Measurements from ENCODE around the gene TSFM.
"Not testable (repeated sequence)": the region's sequence is repeated elsewhere in the genome, so short reads cannot be mapped to it uniquely, and the experiment has no call there.

The TSFM gene

DNA sequence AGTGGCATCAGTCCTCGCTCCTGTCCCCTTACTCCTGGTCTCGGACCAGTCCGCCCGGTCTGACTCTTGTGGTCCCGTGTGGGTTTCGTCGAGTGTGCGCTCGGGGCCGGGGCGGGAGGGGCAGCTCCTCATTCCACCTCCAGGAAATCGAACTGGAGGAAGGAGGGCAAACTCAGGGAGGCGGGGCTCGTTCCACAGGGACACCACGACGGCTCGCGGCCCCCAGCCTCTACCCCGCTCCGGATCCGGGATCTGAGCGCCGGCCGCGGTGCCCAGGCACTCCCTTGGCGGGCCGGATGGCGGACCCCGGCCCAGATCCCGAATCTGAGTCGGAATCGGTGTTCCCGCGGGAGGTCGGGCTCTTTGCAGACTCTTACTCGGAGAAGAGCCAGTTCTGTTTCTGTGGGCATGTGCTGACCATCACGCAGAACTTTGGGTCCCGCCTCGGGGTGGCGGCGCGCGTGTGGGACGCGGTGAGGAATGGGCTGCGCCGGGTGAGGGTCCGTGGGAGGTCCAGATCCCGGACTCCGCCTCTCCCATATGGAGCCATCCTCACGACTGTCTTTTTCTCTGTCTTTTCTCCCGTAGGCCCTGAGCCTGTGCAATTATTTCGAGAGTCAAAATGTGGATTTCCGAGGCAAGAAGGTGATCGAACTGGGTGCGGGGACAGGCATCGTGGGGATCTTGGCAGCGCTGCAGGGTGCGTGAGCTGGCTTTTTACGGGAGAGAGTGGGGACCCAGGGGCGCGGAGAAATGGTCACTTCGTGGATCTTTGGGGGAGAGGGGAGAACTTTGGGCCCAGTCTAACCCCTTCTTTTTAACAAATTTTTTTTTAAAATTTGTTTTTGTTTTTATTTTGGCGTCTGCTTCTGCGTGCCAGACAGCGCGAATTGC is 9.9 kb upstream of the TSFM start, which contains the start of gene EEF1AKMT3:
Gene EEF1AKMT3, plus strand, starts transcription at position 186 of the 894 bp plus-strand sequence. Its CDS starts 111 bp downstream, at position 297.
- peak within 1 kb of the TSS; percentile 97 for H3K4me2 ChIP-seq (ENCODE audit: low read depth, low read length, poor library complexity, severe bottlenecking)
- peak within 1 kb of the TSS; percentile 25 for H3K27ac ChIP-seq (ENCODE audit: low read depth, low read length)
- H3K27me3 ChIP-seq (ENCODE audit: low read length): no peaks in the 10 kb centered on the region
- H4K20me1 ChIP-seq (ENCODE audit: low read depth, low read length): no peaks in the 10 kb centered on the region
- H3K36me3 ChIP-seq (ENCODE audit: low read length): no peaks in the 10 kb centered on the region
- no peaks in the 10 kb centered on the region for H3K9me3 ChIP-seq (ENCODE audit: insufficient read depth, low read length)
- 0 out of 2 replicates have a peak, but pooled peaks cover 5% of the 10 kb centered on the region for H3F3A ChIP-seq (ENCODE audit: insufficient read depth)
- H3K4me3 ChIP-seq (ENCODE audit: insufficient read depth, low read length, poor library complexity, severe bottlenecking): peak within 1 kb of the TSS; percentile 84
- TF ChIP-seq CTCF (IDR thresholded peaks at IDR 0.05; ENCODE audit: insufficient read depth, low read length, poor library complexity, severe bottlenecking) (no peak), EZH2phosphoT487 (conservative IDR thresholded peaks at IDR 0.05; ENCODE audit: low read length) (no peak)
- H3K9me2 ChIP-seq (replicated peaks; ENCODE audit: insufficient read depth, low read length): no peaks in the 10 kb centered on the region
- H2AFZ ChIP-seq (ENCODE audit: low read depth, low read length, severe bottlenecking): peak within 1 kb of the TSS; percentile 71
- H3K9ac ChIP-seq (ENCODE audit: low read length): peak within 1 kb of the TSS; percentile 70
- no peaks in the 10 kb centered on the region for H3K79me2 ChIP-seq (ENCODE audit: insufficient read depth, low read length)

GRCh38 chr12:57774634-57775033 is 8.0 kb upstream of the TSFM start:
- not testable (repeated sequence) for H3K27me3 ChIP-seq (ENCODE audit: low read length); H3K9me3 ChIP-seq (ENCODE audit: insufficient read depth, low read length); H3F3A ChIP-seq (ENCODE audit: insufficient read depth); H3K4me3 ChIP-seq (ENCODE audit: insufficient read depth, low read length, poor library complexity, severe bottlenecking); H3K27ac ChIP-seq (ENCODE audit: low read depth, low read length); H4K20me1 ChIP-seq (ENCODE audit: low read depth, low read length); H3K79me2 ChIP-seq (ENCODE audit: insufficient read depth, low read length); H3K36me3 ChIP-seq (ENCODE audit: low read length); H3K9me2 ChIP-seq (replicated peaks; ENCODE audit: insufficient read depth, low read length); H3K4me2 ChIP-seq (ENCODE audit: low read depth, low read length, poor library complexity, severe bottlenecking); H3K9ac ChIP-seq (ENCODE audit: low read length); H2AFZ ChIP-seq (ENCODE audit: low read depth, low read length, severe bottlenecking)

GRCh38 chr12:57775044-57775443 is 7.5 kb upstream of the TSFM start:
- Histone ChIP-seq H3K4me3 (ENCODE audit: insufficient read depth, low read length, poor library complexity, severe bottlenecking) (no peak overlapping the region), H3K9me2 (replicated peaks; ENCODE audit: insufficient read depth, low read length) (no peaks in the 10 kb centered on the region), H3K4me2 (ENCODE audit: low read depth, low read length, poor library complexity, severe bottlenecking) (no peak overlapping the region), H2AFZ (ENCODE audit: low read depth, low read length, severe bottlenecking) (no peak overlapping the region), H3K27ac (ENCODE audit: low read depth, low read length) (no peak overlapping the region), H3K9ac (ENCODE audit: low read length) (no peak overlapping the region), H3K36me3 (ENCODE audit: low read length) (no peaks in the 10 kb centered on the region), H3K79me2 (ENCODE audit: insufficient read depth, low read length) (no peaks in the 10 kb centered on the region), H3K9me3 (ENCODE audit: insufficient read depth, low read length) (no peaks in the 10 kb centered on the region), H3F3A (ENCODE audit: insufficient read depth) (0 out of 2 replicates have a peak, but pooled peaks cover 5% of the 10 kb centered on the region), H4K20me1 (ENCODE audit: low read depth, low read length) (no peaks in the 10 kb centered on the region), H3K27me3 (ENCODE audit: low read length) (no peaks in the 10 kb centered on the region)
- TF ChIP-seq EZH2phosphoT487 (conservative IDR thresholded peaks at IDR 0.05; ENCODE audit: low read length): no peak

GRCh38 chr12:57775563-57776246 is 6.9 kb upstream of the TSFM start:
- no peaks in the 10 kb centered on the region for H3K27me3 ChIP-seq (ENCODE audit: low read length)

More at GRCh38 chr12:57775563-57776246, 6.9 kb upstream of the TSFM start:
- TF ChIP-seq CTCF (IDR thresholded peaks at IDR 0.05; ENCODE audit: insufficient read depth, low read length, poor library complexity, severe bottlenecking): no peak
- no peak for TF ChIP-seq EZH2phosphoT487 (conservative IDR thresholded peaks at IDR 0.05; ENCODE audit: low read length)
- Histone ChIP-seq H4K20me1 (ENCODE audit: low read depth, low read length) (no peaks in the 10 kb centered on the region), H2AFZ (ENCODE audit: low read depth, low read length, severe bottlenecking) (no peak overlapping the region), H3K36me3 (ENCODE audit: low read length) (no peaks in the 10 kb centered on the region), H3K9me2 (replicated peaks; ENCODE audit: insufficient read depth, low read length) (no peaks in the 10 kb centered on the region), H3K4me2 (ENCODE audit: low read depth, low read length, poor library complexity, severe bottlenecking) (no peak overlapping the region), H3K79me2 (ENCODE audit: insufficient read depth, low read length) (no peaks in the 10 kb centered on the region), H3K9me3 (ENCODE audit: insufficient read depth, low read length) (no peaks in the 10 kb centered on the region), H3F3A (ENCODE audit: insufficient read depth) (0 out of 2 replicates have a peak, but pooled peaks cover 5% of the 10 kb centered on the region), H3K9ac (ENCODE audit: low read length) (no peak overlapping the region), H3K4me3 (ENCODE audit: insufficient read depth, low read length, poor library complexity, severe bottlenecking) (no peak overlapping the region), H3K27ac (ENCODE audit: low read depth, low read length) (no peak overlapping the region)
